A673 (cell line): Measurements from ENCODE around the gene MFSD11.

Experiments used
- EZH2 ChIP-seq: fragments of 200-600 bp; sonication (generic); IDR thresholded peaks from 2 replicates; pipeline ENCODE4 v1.6.1; 2017; ENCODE audit warnings: borderline replicate concordance, low read depth, mild to moderate bottlenecking, mixed read lengths, antibody characterized with exemption, low read length; ENCODE audit not compliant: poor library complexity, severe bottlenecking
- TF ChIP-seq, protein P1 (sequence below): fragments of 300-800, 200-600 bp; sonication (generic); conservative IDR thresholded peaks from 2 replicates; pipeline ENCODE4 v1.5.1; 2017; ENCODE audit warnings: low read depth, mild to moderate bottlenecking, antibody characterized with exemption, low read length, moderate library complexity, mixed read lengths

DNA sequence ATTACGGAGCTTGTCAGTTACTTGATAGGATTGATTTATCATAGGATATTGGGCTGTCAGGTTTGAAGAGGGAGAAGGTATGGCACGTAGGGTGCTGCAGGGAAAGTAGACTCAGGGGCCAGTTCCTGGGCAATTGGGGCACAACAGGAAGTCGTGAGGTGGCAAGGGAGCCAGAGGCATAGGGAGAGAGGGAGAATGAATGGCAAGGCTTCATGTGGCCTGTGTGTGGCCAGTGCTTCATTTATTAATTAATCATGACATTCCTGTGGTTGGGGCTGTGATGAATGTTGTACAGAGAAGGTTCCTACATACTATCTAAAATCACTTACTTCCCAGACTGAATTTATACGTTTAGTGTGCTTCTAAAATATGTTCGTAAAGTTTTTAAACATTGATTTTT lies 19.3 kb downstream of the MFSD11 start:
- TF ChIP-seq, protein P1, sequence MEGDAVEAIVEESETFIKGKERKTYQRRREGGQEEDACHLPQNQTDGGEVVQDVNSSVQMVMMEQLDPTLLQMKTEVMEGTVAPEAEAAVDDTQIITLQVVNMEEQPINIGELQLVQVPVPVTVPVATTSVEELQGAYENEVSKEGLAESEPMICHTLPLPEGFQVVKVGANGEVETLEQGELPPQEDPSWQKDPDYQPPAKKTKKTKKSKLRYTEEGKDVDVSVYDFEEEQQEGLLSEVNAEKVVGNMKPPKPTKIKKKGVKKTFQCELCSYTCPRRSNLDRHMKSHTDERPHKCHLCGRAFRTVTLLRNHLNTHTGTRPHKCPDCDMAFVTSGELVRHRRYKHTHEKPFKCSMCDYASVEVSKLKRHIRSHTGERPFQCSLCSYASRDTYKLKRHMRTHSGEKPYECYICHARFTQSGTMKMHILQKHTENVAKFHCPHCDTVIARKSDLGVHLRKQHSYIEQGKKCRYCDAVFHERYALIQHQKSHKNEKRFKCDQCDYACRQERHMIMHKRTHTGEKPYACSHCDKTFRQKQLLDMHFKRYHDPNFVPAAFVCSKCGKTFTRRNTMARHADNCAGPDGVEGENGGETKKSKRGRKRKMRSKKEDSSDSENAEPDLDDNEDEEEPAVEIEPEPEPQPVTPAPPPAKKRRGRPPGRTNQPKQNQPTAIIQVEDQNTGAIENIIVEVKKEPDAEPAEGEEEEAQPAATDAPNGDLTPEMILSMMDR = no peak
- no peak for TF ChIP-seq EZH2
